Activated T-helper 2 cell treated with anti-CD3 and anti-CD28 coated beads, Interferon-gamma antibody, Interleukin-2, Interleukin-4, amounts not matched to agents 10 μg/mL and 5 μg/mL and 100 μg/mL, durations not matched to agents 14 hours and 24 hours and 36 hours (primary cell): ENCODE results near the gene B3GALT6. TPM values are rescaled to one million over a fixed set of nuclear protein-coding genes. Genes with fewer than 3 reads are reported as not detected.

Experiments
- DNase-seq: peaks from one replicate; pipeline ENCODE4 v3.0.0; 2021; ENCODE audit warnings: low spot score
- H3K27ac Mint-ChIP-seq: one replicate; pipeline ENCODE4 v1.8.0; 2021; ENCODE audit warnings: mixed read lengths
- H3K27me3 Mint-ChIP-seq: one replicate; pipeline ENCODE4 v1.8.0; 2021; ENCODE audit warnings: low read depth, mixed read lengths
- H3K36me3 Mint-ChIP-seq: one replicate; pipeline ENCODE4 v1.8.0; 2021; ENCODE audit warnings: low read depth, mixed read lengths
- H3K4me1 Mint-ChIP-seq: one replicate; pipeline ENCODE4 v1.8.0; 2021; ENCODE audit warnings: low read depth, mixed read lengths
- H3K4me3 Mint-ChIP-seq: one replicate; pipeline ENCODE4 v1.8.0; 2021; ENCODE audit warnings: low read depth, mild to moderate bottlenecking, moderate library complexity, mixed read lengths
- H3K9me3 Mint-ChIP-seq: one replicate; pipeline ENCODE4 v1.8.0; 2021; ENCODE audit warnings: mixed read lengths
- intact Hi-C: fragments of 100-400 bp; cut with micrococcal nuclease; formaldehyde crosslinking; loops from one replicate; pipeline ENCODE4 v1.15.1; 2023
- total RNA-seq: library from RNA; stranded (reverse); gene quantifications from 2 replicates; pipeline ENCODE4 v1.2.3, GENCODE V29; 2022

The B3GALT6 gene
- total RNA-seq, 1 donor from 2014 or later = 34.6 TPM

DNA sequence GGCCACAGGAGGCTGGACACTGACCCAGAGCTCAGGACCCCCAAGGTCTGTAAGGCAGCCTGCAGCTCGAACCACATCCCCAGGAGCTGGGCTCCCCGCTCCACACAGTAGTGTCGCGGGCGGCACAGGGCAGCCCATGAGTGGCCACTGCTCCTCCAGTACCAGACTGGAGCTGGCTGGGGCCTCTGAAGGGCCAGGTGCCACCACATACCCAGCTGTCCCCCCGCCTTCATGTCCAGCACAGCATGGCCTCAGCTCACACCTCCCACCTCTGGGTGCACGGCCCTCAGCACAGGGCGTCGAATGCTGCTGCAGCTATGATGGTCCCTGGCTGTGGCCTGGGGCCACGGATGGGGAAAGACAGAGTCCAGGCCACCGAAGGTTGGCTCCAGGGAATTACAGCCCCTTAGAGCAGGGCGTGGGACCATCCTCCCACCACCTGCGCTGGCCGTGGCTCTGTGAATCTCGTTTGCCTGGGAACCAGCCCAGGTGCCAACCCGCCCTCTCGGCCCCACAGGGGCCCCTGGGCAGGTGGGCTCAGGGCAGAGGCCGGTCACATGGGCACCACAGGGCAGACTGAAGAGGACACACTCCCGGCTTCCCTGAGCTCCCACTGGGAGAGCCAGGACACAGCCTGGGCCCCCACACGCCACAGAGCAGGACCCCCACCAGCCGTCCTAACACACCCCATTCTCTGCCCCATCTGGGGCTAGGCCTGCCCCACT, 16.0 kb upstream of the B3GALT6 start:
- H3K4me3 Mint-ChIP-seq = peak overlapping the region; percentile 62
- H3K36me3 Mint-ChIP-seq = peaks cover 62% of the 10 kb centered on the region
- intact Hi-C loops = loop anchor here (2.0 kb wide), 1 partner anchor 15 kb away; no protein-coding TSS in a partner anchor
- H3K27ac Mint-ChIP-seq = peak overlapping the region; percentile 90
- H3K9me3 Mint-ChIP-seq = no peaks in the 10 kb centered on the region
- H3K27me3 Mint-ChIP-seq = no peaks in the 10 kb centered on the region
- H3K4me1 Mint-ChIP-seq = peaks cover 32% of the 10 kb centered on the region
- DNase-seq = no peak

DNA sequence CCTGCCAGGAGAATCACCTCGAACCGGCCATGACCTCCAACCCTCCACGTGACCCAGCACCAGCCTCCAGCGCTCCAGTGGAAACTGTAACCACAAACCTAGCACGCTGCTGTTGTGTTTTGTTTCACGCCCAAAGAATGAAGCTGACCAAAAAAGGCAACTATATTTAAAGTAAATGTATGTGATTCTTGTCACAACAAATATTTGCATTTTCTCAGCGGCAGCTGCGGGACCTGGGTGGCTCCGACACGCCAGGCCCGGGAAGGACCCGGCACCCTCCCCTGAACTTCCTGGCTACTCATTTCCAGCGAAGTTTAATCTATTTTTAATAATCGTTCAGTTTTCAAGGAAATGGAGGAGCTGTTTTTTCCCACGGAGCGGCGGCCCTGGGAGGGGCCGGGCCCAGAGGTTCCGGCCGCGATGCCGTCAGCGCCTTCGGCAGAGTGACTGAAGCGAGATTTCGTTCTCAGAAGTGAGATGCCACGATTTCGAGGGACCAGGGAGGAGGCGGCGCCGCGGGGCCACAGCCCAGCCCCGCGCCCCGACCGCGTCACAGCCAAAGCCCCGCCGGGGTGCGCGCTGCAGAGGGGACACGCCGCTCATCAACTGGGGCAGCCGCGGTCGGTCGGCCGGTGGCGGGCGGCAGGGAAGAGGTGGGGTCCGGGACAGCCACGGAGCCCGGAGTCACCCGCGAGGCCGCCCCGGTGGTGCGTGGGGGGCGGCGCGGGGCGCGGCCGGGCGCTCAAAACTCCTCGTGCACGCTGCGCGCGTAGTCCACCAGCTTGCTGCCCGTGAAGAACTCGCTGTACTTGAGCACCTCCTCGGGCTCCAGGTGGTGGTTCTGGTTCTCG, 15.0 kb upstream of the B3GALT6 start:
- intact Hi-C loops = no loop called here
- Mint-ChIP-seq H3K36me3 (peaks cover 66% of the 10 kb centered on the region), H3K9me3 (no peaks in the 10 kb centered on the region), H3K4me1 (peaks cover 32% of the 10 kb centered on the region), H3K27me3 (no peaks in the 10 kb centered on the region), H3K4me3 (peak overlapping the region; percentile 62), H3K27ac (peak overlapping the region; percentile 90)
- DNase-seq = no peak

DNA sequence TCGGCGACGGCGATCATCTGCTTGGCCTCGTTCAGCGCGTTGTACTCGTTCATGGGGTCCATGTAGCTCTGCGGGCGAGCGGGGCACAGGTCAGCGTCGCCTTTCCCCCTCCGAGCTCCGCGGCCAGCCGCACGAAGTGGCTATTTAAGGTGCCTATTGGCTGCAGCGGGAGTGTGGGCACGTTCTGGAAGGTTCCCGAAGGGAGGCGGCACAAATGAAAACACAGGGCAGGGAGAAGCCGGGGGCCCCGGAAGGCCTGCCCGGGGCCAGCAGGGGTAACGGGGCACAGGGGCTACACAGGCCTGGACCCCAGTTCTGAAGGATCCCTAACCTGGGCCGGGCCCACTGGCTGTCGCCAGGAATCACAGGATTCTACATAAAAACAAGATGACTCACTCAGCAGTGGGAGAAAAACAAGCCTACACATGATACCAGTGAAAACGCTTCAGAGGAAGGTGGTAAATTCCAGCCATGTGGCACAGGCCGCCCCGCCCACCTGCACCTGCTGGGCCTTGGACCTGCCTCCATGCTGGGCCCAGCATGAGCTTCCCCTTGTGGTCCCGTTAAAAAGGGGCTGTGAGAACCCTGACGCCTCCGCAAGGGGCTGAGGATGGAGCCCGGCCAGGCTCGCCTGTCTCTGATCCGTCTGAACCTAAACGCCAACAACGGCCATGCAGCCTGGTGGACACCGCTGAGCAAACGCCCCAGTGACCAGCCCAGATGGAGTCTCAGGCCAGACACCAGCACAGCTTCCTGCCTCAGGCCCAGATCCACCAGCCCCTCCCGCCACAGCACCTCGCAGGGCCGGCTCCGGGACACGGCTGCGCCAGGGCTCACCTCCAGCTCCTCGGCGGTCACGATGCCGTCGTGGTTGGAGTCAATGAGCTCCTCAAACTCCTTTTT, 14.2 kb upstream of the B3GALT6 start:
- Mint-ChIP-seq H3K27me3 (no peaks in the 10 kb centered on the region), H3K9me3 (no peaks in the 10 kb centered on the region), H3K27ac (peak overlapping the region; percentile 73), H3K4me3 (peak overlapping the region; percentile 5), H3K36me3 (peaks cover 68% of the 10 kb centered on the region), H3K4me1 (peaks cover 32% of the 10 kb centered on the region)
- intact Hi-C loops = no loop called here
- no peak for DNase-seq

DNA sequence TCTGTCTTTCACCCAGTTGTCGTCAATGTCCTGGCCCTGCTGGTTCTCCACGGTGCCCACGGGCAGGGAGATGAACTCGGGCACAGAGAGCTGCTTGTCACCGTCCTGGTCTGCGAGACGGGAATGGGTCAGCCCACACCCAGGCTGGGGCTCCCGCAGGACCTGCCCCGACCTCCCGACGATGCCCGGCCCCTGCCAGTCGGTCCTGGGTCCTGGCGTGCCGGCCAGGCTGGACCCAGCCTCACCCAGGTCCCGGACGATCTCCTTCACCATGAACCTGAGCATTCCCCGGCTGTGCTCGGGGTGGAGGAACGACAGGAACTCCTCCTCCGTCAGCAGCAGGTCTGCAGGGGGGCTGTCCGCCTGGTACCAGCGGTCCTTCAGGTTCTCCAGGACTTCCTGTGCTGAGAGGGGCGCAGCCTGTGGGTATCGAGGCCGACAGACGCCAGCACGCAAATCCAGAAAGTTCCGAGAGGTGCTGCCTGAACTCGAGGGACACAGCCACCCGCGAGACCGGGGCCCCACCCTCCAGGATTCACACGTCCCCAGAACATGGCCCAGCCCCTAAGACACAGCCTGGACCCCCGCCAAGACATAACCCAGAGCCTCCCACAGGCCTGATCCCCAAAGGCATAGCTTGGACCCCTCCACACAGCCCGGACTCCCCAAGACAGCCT, 13.4 kb upstream of the B3GALT6 start:
- Mint-ChIP-seq H3K27me3 (no peaks in the 10 kb centered on the region), H3K4me3 (no peak overlapping the region), H3K27ac (peak overlapping the region; percentile 57), H3K36me3 (peaks cover 74% of the 10 kb centered on the region), H3K9me3 (no peaks in the 10 kb centered on the region), H3K4me1 (peaks cover 32% of the 10 kb centered on the region)
- DNase-seq = no peak
- intact Hi-C loops = no loop called here

DNA sequence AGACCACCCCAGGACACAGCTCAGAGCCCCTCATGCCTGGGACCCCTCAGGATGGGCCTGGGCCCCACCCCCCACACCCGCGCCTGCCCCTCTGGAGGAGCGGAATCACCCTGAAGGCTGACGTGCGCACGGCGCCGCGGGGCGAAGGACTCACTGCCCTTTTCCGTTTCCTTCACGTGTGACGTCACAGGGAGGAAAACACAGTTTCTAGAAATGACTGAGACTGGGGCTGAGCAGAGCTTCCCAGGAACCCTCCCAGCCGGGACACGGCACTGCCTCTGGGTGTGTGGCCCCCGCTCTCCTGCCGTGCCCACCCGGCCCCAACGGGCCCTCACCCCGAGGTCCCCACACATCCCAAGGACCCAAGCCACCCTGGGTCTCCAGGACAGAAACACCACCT, 12.7 kb upstream of the B3GALT6 start:
- no peak overlapping the region for H3K4me3 Mint-ChIP-seq
- intact Hi-C loops = no loop called here

DNA sequence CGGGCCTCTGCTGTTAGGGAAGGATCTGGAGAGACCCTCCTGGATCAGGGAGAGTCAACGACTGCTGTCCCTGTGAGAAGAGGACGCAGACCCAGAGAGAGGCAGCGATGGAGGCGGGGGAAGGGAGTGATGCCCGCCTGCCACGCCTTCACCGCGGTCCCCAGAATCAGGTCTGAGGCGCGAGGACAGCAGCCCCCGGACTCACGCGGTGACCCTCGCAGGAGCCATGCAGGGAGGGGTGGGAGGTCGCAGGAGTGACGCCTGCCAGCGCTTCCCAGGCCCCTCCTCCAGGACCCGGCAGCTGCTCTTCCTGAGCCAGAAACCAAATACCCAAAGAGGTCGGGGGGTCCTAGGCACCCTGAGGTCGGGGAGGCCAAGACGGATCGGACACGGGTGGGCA, 11.8 kb upstream of the B3GALT6 start:
- no peak for DNase-seq
- intact Hi-C loops = no loop called here
- Mint-ChIP-seq H3K36me3 (peaks cover 74% of the 10 kb centered on the region), H3K27ac (peak overlapping the region; percentile 76), H3K9me3 (no peaks in the 10 kb centered on the region), H3K4me3 (no peak overlapping the region), H3K4me1 (peaks cover 23% of the 10 kb centered on the region), H3K27me3 (no peaks in the 10 kb centered on the region)

More for the DNA sequence above, 12.7 kb upstream of the B3GALT6 start:
- Mint-ChIP-seq H3K27ac (peak overlapping the region; percentile 76), H3K36me3 (peaks cover 74% of the 10 kb centered on the region), H3K9me3 (no peaks in the 10 kb centered on the region), H3K4me1 (peaks cover 29% of the 10 kb centered on the region), H3K27me3 (no peaks in the 10 kb centered on the region)
- no peak for DNase-seq

DNA sequence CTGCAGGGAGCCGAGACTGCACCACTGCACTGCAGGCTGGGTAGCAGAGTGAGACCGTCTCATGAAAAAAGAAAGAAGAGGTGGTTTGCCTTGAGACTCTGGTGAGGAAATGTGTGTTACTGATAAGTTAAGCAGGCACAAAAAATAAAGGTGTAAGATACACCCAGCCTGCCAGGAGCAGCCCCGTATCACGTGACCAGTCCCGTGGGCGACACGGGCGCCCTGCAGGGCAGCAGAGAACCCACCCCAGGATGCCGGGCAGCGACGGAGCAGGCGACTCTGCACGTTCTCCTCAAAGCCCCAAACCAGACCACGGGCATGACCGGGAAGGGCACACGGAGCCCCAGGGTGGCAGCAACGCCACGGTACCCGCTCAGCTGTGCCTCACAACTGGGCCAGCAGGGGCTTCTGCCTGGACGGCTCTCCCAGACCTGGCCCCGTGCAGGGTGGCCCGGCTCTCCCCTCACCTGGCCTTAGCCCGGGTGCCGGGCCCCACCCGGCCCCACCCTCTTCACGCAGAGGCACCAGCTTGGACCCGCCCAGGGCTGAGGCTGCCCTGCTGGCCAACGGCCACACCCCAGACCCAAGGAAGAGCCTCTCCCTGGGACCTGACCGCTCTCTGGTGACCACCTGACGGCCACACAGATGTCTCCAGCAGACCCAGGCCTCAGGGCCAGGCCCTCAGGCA, 10.0 kb upstream of the B3GALT6 start:
- no peak for DNase-seq

DNA sequence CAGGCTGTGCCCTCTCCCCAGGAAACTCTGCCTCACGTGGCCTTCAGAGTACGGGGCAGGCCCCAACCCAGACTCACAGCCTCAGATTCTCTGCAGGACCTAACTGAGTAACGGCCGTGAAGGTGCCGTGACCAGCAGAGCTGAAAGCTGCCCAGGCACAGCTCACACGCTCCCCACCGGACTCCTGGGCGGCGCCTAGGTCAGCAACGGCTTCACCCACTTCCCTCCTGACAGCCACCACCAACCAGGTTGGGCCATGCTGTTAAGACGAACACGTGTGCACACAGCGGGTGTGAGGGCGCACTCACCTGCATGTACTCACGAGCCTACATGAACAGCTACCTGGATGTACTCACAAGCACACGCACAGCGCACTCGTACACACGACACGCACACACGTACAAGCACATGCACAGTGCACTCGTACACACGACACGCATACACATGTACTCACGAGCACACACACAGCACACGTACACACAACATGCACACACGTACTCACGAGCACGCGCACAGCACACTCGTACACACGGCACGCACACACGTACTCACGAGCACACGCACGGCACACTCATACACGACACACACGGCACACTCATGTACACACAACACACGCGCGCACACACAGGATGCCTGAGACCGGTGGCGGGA, 9.3 kb upstream of the B3GALT6 start:
- no peak overlapping the region for H3K27ac Mint-ChIP-seq
- intact Hi-C loops = no loop called here
- peaks cover 17% of the 10 kb centered on the region for H3K4me1 Mint-ChIP-seq
- no peaks in the 10 kb centered on the region for H3K27me3 Mint-ChIP-seq
- DNase-seq = no peak
- H3K36me3 Mint-ChIP-seq = peaks cover 74% of the 10 kb centered on the region
- no peaks in the 10 kb centered on the region for H3K9me3 Mint-ChIP-seq
- H3K4me3 Mint-ChIP-seq = no peak overlapping the region

More for the DNA sequence above, 10.0 kb upstream of the B3GALT6 start:
- Mint-ChIP-seq H3K9me3 (no peaks in the 10 kb centered on the region), H3K4me1 (peaks cover 20% of the 10 kb centered on the region), H3K27ac (no peak overlapping the region), H3K36me3 (peaks cover 75% of the 10 kb centered on the region), H3K27me3 (no peaks in the 10 kb centered on the region), H3K4me3 (no peak overlapping the region)
- intact Hi-C loops = no loop called here

DNA sequence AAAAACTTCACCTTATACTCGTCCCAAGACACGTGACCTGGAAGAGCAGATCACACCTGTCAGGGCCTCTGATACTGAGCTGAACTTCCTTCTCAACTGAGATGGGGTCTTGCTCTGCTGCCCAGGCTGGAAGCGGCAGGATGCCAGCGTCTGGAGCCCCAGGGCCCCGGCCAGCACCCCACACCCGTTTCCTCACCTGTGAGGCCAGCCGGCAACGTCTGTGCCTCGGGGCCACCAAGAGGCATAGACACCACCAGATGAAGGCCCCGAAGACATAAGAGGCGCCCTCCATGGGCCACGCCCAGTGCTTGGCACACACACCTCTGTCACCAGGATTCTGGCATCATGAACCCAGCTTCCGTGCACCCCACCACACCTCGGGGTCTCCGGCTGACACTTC, 8.7 kb upstream of the B3GALT6 start:
- Mint-ChIP-seq H3K36me3 (peaks cover 68% of the 10 kb centered on the region), H3K9me3 (no peaks in the 10 kb centered on the region), H3K27me3 (no peaks in the 10 kb centered on the region), H3K27ac (no peak overlapping the region), H3K4me1 (peaks cover 11% of the 10 kb centered on the region), H3K4me3 (no peak overlapping the region)
- no peak for DNase-seq
- intact Hi-C loops = no loop called here

DNA sequence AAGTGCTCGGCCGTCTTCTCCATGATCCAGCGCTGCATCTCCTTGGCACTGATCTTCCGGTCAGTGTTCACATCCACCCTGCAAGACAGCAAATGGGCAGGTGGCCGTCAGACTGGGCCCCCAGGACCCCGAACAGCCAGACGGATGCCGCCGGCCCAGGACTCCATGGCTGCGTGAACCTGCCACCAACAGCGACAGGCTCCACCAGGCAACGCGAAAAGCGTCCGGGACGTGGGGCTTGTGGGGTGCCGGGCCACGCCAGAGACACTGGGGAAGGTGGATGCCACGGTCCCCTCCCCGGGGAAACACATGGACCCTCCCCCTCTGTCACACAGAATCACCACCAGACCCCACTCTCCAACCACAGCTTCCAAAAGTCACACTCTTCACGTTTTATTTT, 8.1 kb upstream of the B3GALT6 start:
- no peak overlapping the region for H3K27ac Mint-ChIP-seq
- H3K4me1 Mint-ChIP-seq = peaks cover 10% of the 10 kb centered on the region
- H3K27me3 Mint-ChIP-seq = no peaks in the 10 kb centered on the region
- DNase-seq = no peak
- intact Hi-C loops = no loop called here
- H3K4me3 Mint-ChIP-seq = no peak overlapping the region
- H3K9me3 Mint-ChIP-seq = no peaks in the 10 kb centered on the region
- H3K36me3 Mint-ChIP-seq = peaks cover 68% of the 10 kb centered on the region

DNA sequence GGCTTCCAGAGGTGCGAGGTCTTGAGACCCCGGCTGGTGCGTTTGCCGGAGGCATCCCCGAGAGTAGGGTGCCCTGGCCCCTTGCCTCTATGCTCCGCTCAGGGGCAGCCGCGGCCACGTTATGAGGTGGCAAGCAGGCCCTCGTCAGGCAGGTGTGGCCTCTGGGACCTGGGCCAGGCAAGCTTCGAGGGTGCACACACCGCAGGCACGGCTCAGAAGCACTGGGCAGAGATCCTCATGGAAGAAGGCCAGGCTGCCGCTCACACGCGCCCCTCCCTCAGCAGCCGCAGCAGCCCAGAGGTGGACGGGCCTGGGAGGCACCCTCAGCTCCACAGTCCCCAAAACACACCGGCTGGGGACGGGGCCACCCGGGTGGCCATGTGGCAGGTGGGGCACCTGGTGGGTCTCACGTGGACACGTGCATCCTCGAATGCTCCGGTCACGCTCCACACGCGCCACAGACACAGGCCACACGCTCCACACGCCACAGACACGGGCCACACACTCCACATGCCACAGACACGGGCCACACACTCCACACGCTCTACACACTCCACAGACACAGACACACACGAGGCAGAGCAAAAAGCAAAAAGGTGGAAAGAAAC, 6.7 kb upstream of the B3GALT6 start:
- H3K9me3 Mint-ChIP-seq = no peaks in the 10 kb centered on the region
- DNase-seq = no peak
- no peak overlapping the region for H3K27ac Mint-ChIP-seq
- intact Hi-C loops = no loop called here
- peaks cover 70% of the 10 kb centered on the region for H3K36me3 Mint-ChIP-seq
- H3K4me1 Mint-ChIP-seq = peaks cover 14% of the 10 kb centered on the region
- no peak overlapping the region for H3K4me3 Mint-ChIP-seq
- no peaks in the 10 kb centered on the region for H3K27me3 Mint-ChIP-seq
